GM15510 (cell line): Measurements from ENCODE around the gene RBM5.
A peak's percentile ranks its signal among the peaks of the same experiment; 100 is the strongest.

Source experiments
- POLR2A ChIP-seq: IDR thresholded peaks from 3 replicates; pipeline ENCODE4 v1.6.1; 2011; ENCODE audit warnings: borderline replicate concordance; ENCODE audit not compliant: insufficient read length; ENCODE audit errors: extremely low read depth

RBM5 gene

DNA sequence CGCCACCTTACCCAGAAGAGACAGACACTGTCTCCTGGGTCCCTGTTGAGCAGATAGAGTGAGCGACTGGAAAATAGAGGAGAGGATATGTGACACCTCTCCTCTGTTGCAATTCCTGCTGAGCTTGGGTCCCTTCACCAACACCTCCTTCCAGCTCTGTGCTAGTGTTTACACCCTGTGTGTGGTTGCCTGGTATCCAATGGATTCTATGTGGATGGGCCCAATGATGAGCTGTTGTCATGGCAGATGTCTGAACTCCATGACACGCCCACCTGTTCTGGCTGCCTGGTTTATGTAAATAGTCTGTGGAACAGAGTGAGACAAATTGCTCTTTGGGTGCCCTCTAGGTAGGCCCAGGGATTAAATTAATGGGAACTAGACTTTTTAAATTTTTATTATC lies 23.7 kb downstream of the RBM5 start:
- no peak for TF ChIP-seq POLR2A

DNA sequence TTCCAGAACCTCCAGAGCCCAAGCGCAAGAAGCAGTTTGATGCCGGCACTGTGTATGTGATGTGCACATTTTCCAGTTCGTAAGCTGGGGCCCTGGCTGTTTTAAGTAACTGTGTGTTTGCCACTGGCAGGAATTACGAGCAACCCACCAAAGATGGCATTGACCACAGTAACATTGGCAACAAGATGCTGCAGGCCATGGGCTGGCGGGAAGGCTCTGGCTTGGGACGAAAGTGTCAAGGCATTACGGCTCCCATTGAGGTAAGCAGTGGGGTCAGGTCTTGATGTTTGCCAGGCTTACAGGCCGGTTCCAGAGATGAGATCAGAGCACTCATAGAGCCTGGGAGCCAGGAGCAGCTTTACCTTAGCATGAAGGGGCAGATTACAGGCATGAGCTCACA lies 28.4 kb downstream of the RBM5 start:
- TF ChIP-seq POLR2A = no peak

DNA sequence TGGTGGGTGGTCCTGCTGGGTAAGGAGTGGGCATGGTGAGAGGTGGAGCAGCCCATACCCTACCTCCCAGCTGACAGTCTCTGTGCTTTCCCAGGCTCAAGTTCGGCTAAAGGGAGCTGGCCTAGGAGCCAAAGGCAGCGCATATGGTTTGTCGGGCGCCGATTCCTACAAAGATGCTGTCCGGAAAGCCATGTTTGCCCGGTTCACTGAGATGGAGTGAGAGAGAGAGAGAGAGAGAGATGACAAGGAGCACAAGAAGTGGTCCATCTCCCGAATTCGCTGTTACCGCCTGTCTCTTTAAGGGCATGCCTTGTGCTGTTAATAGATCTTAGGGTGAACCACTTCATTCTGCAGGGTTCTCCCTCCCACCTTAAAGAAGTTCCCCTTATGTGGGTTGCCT lies 29.5 kb downstream of the RBM5 start:
- no peak for TF ChIP-seq POLR2A

DNA sequence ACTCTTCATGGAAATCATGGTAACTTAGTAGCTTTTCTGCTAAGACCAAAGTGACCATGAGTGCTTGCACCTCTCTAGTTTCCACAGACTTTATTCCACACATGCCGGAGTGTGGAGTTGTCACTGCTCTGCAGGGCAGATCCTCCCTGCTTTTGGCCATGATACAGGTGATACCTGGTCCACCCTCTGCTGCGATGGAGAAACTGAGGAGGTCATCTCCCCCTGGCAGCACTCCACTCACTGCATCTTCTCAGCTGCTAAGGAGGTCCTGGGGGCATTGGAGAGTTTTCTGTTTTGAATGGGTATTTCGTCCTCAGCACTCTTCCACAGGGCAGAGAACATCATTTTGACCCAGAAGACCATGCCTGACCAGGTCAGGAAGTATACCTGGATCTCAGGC lies 31.1 kb downstream of the RBM5 start:
- no peak for TF ChIP-seq POLR2A

DNA sequence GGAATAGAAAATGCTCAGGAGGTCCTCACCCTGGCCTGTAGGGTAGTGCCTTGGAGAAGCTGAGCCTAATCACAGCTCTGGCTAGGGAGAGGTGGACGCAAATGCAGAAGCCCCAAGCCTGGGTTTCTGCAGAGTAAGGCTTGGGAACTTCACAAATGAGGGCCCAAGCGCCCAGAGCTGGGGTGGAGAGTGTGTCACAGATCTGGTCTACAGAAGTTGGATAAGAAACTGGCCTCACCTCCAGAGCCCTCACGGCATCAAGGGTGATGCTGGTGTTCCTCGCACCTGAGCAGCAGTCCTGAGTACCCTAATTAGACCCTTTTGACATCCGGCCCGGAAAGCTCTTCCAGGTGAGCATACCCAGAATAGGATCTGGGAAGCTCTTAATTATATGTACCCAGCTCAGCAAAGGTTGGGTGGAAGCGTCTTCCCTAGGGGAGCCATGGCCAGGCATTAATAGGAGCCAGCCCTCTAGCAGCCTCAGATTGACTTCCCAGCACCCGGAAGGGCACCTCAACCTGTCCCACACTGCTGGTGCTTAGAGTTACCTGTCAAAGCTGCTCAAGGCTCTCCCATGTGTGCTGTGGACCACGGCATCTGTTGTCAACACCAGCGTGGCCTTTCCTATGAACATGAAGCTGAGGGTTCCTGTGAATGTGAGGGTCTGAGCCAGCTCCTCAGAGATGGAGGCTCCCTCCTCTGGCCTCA lies 31.8 kb downstream of the RBM5 start:
- peak; percentile 2 for TF ChIP-seq POLR2A

DNA sequence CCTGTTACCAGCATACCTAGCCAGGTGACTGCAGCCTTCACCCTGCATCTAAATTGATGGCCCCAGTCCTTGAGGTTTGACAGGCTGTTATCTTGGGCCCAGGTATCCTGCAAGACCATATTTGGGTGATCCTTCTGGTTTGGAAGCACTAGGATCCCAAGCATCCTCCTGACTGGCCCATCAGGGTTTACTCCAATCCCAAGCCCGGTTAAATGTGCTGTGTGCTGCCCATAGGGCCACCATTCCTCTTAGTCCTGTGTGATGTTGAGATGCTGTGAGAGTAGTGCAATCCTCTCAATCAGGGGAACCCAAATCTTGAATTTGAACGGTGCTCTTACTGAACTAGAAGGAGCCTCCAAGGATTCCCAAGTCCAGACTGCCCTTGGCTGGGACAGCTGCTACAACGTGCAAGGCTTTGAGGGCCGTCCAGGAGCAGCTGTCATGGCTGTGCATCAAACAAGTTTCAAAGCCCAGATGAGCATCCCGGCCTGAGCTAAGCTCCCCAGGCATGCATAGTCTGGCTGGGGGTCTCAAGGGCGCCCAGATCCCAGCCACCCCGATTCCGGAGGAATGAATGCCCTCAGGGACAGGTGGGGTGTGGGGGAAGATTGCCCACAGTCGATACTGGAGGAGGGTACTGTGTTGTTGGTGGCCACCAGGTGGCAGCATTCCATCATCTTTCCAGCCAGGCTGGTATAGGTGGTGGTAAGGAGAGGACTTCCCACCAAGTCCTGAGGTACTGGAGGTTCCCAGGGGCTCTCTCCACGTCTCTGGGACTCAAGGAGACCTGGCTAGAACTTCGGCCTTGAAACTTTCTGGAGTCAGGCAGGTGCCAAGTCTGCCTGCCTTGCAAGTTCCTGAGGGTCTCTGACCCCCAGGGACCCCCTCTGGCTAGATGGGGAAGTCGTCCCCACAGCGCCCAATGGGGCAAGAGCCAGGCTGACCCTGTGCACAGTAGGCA lies 32.6 kb downstream of the RBM5 start:
- peak; percentile 19 for TF ChIP-seq POLR2A

DNA sequence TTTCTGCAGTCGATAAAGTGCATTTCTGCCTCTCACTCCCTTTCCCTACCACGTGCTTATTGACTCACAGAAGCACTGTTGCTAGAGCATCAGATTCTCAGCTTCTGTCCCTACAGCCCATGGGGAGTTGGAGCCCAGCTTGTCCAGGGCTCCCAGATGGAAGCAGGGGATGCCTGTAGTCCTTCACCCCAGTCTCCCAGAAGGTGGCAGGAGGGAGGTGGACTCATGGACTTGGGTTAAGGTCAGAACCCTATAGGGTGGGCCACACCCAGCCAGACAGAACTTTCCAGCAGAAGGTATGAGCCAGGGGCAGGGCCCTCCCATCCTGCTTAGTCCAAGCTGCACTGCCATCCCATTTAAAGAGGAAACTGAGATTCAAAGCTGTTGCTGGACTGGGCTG lies 33.4 kb downstream of the RBM5 start:
- TF ChIP-seq POLR2A = no peak

DNA sequence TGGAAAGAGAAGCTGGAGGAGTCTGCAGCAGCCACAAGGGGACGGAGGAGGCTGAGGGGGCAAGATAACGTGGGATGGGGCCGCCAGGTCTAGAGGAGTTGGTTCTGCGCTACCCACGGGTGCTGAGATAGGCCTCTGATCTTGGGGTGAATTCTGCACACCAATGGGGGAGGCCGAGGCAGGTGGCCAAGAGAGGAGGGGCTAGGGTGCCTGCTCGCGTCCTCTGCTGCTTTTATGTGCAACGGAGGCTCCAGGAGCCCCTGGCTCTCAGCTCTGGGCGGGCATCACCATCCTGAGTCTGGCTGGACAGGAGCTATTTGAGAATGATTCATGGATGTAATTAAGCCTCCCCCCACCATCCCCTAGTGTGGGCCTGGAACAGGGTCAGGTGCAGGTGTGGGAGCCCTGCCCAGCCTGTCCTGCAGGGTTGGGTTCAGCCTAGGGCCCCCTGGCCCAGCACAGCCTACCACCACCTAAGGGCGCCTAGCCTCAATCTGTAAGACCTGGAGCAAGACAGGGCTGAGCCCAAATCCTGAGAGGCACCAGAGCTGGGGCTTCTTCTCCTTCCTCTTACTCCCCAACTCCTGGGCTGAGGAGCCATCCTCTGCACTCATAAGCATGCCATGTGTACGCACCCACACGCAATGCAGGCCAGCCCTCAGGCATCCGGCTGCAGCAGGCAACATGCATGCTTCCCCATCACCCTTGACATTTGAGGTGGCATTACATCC lies 34.1 kb downstream of the RBM5 start:
- TF ChIP-seq POLR2A = peak; percentile 18

DNA sequence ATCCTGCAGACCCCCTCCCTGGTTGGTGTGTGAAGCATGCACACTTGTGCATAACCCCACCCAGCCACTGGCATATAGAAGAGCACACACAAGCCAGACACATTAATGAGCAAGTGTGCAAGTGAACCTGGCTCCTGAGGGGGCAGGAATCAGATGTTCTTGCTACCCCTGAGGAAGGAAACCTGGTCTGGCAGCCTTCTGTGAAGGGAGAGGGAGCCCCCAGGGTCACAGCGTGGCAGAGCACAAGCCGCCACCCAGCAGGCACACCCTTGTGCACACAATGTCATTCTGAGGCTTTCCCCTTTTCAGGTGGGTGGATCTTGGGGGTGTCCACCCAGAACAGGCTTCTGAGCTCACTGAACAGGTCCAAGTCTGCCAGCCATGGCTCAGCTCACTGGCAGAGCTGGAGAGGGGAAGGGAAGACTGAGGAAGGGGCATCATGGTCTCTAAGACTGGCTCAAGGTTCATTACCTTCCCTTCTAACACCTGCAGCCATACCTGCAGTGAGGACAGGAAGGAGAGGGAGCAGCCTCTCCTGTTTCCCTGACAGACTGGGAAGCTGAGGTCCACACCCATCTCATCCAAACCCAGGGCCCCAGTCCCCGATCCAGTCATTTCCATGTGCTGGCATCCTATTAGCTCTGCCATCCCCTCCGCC lies 34.8 kb downstream of the RBM5 start:
- no peak for TF ChIP-seq POLR2A

DNA sequence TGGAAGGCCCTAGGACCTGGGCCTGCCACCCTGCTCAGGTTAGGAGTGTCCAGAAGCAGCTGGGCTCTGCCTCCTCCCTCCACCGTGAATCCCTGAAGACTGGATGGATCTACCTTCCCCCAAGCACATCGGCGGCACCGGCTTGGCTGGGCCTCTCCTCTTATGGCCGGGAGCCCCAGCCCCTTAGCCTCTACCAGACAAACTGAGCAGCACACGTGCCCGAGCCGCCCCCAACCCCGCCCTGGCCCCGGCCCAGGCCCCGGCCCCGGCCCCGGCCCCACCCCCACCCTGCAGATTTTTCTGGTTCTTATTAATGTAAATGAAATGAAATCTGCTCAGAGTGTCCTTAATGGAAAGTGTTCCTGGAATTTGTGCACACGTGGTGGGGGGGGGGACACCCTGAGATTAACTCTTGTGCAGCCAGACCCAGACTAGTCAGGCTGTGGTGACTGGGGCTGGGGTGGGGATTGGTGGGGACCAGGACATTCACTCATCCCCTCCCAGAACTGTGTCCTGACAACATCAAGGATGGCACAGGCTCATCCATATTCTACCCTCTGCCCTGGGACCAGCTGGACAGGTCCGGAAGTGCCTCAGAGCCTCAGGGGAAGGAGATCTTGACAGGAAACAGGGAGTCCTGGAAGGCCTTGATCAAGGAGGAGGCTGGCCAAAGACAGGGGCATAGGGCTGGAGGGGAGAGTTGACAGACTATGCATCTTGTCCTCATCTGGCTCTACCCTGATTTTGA lies 35.5 kb downstream of the RBM5 start:
- no peak for TF ChIP-seq POLR2A

DNA sequence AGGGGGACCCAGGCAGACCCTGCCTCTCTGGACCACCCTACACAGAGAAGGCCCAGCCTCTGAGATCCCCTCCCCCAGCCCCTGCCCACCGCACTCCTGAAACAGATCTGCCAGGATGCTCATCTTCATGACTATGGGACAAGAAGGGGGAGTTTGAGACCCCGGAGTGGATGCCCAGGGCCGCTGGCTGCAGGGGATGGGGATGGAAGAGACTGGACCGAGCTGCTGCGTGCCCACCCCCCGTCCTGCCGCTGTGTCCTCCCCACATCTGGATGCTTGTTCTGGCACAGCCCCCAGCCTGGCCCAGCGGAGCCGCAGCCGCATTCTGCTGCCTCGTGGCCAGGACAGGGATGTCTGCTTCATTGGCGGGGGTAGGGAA lies 36.1 kb downstream of the RBM5 start:
- no peak for TF ChIP-seq POLR2A

DNA sequence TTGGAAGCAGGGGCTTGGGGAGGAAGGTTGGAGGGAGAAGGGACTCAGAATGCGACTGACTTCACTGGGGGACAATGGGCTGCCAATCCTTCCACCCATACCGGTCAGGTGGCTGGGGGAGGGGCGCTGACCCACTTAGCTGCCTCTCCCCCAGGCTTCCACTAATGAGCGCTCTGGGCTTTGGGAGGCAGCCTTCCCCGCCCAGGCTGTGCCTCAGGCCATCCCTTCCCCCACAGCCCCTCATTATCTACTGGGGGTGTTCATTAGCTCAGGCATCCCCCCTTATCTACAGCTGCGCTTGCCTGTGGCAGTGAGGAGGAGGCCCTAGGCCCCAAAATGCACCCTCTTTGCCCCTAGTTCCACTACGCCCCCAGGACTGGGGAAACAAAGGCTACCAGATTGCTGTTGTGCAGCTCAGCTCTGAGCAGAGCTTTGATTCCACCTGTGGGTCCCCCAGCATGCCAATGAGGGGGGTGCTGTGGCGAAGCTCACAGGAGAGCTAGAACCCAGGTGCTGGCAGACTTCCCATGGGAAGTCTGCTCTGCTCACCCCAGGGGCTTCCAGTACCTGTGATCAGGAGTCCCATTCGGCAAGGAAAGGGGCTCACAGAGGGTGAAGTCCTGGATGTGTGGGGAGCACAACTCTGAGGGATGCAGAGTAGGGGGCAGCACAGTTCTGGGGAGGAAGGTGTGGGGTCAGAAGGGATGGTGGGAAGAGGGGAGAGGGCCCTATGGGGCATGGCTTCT lies 37.0 kb downstream of the RBM5 start:
- no peak for TF ChIP-seq POLR2A

DNA sequence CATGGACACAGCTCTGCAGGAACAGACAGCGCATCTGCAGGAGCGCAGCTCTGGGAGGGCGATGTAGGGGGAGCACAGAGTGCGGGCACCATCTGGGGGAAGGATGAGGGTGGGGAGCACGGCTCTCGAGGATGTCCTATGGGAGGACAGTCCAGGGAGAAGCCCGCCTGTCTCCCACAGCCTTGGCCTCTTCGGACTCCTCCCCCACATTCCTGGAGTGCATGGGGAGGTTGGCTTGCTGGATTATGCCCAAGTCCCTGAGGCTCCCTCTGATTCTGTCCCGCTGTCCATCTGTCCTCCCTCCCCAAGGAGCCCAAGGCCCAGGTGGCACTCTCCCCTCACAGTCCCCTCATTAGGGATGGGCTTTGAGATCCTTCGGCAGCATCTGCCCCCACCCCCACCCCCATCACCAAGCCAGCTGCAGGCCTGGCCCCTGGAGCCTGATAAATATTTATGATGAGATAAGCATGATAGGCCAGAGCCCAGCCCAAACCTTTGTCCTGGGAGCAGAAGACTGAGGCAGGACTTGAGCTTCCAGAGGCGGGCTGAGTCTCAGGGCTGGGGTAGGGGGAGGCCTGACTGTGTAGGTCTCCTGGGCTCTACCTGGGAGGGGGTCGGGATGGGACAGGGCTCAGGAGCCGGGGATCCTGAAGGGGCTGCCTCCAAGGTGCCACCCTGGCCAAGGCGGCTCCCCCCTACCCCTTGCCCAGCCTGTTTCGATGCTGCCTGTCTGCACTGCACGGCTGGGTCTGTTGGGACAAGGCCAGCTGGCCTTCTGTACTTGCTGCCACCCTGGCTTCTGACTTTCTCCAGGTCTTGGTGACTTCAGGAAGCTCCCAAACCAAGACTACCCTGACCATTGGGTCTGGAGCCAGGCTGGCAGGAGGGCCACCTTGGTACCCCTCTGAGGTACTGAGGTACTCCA lies 37.8 kb downstream of the RBM5 start:
- no peak for TF ChIP-seq POLR2A

DNA sequence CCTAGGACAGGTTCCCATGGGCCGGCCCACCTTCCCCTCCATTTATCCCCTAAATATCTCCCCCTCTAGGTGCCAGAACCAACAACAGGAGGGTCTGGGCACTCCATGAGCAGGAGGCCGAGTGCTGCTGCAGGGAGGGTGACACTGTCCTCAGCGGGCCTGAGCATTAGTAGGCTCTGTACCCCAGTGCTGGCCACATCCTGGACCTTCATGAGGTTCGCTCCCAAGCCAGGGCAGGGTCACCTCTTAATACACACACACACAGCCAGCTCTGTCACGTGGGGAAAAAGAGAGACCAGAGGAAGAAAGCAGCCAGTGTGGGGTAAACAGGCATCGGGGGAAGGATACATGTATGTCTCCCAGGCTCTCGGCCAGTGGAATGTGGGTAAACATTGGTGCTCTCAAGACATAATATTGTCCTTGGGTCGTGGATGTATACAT lies 38.6 kb downstream of the RBM5 start:
- TF ChIP-seq POLR2A = no peak
